Measurements from ENCODE around the gene DYNC2I2. TPM values are rescaled to one million over a fixed set of nuclear protein-coding genes. Genes with fewer than 3 reads are reported as not detected.
"Not testable (repeated sequence)": the region's sequence is repeated elsewhere in the genome, so short reads cannot be mapped to it uniquely, and the experiment has no call there.

Gene DYNC2I2
- total RNA-seq, 1 donor from 2014 or later = 56.1 TPM

GRCh38 chr9:128677794-128678193 is 21.1 kb upstream of the DYNC2I2 start:
- TF ChIP-seq, protein P1, sequence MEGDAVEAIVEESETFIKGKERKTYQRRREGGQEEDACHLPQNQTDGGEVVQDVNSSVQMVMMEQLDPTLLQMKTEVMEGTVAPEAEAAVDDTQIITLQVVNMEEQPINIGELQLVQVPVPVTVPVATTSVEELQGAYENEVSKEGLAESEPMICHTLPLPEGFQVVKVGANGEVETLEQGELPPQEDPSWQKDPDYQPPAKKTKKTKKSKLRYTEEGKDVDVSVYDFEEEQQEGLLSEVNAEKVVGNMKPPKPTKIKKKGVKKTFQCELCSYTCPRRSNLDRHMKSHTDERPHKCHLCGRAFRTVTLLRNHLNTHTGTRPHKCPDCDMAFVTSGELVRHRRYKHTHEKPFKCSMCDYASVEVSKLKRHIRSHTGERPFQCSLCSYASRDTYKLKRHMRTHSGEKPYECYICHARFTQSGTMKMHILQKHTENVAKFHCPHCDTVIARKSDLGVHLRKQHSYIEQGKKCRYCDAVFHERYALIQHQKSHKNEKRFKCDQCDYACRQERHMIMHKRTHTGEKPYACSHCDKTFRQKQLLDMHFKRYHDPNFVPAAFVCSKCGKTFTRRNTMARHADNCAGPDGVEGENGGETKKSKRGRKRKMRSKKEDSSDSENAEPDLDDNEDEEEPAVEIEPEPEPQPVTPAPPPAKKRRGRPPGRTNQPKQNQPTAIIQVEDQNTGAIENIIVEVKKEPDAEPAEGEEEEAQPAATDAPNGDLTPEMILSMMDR (IDR thresholded peaks at IDR 0.05; ENCODE audit: insufficient read depth, low read length, poor library complexity, severe bottlenecking) = no peak
- no peaks in the 10 kb centered on the region for H3K27me3 ChIP-seq (ENCODE audit: control insufficient read depth, insufficient read depth, low read length)
- no peak for DNase-seq (ENCODE audit: low read depth)
- H3K4me3 ChIP-seq (ENCODE audit: low read depth, low read length) = no peak overlapping the region
- H3K36me3 ChIP-seq (ENCODE audit: control insufficient read depth, insufficient read depth, low read length) = no peaks in the 10 kb centered on the region

DNA sequence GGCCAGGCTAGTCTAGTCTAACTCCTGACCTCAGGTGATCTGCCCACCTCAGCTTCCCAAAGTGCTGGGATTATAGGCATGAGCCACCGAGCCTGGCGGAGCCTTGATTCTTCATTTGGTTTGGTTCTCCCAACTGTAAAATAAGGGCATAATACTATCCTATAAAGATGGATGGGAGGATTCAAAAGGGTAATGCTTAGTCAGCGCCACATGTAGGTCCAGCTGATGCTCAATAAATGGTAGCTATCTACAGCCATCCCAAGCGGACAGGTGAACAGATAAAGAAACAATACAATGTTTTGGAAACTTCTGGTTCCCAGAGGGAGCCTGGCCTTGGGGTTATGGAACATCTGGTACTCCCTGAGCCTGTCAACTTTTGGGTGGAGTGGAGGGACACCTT is 18.7 kb upstream of the DYNC2I2 start:
- H3K27me3 ChIP-seq (ENCODE audit: control insufficient read depth, insufficient read depth, low read length) = no peaks in the 10 kb centered on the region
- TF ChIP-seq, protein P1 (IDR thresholded peaks at IDR 0.05; ENCODE audit: insufficient read depth, low read length, poor library complexity, severe bottlenecking) = no peak
- DNase-seq (ENCODE audit: low read depth) = no peak

DNA sequence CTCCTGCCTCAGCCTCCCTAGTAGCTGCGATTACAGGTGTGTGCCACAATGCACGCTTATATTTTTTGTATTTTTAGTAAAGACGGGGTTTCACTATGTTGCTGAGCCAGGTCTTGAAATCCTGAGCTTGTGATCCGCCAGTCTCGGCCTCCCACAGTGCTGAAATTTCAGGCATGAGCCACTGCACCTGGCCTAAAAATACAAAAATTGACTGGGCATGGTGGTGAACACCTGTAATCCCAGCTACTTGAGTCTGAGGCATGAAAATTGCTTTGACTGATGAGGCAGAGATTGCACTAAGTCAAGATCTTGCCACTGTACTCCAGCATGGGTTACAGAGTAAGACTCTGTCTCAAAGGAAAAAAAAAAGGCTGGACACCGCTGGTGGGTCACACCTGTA is 13.1 kb upstream of the DYNC2I2 start:
- TF ChIP-seq, protein P1 (IDR thresholded peaks at IDR 0.05; ENCODE audit: insufficient read depth, low read length, poor library complexity, severe bottlenecking) = no peak
- no peak for DNase-seq (ENCODE audit: low read depth)
- H3K36me3 ChIP-seq (ENCODE audit: control insufficient read depth, insufficient read depth, low read length) = no peaks in the 10 kb centered on the region
- H3K4me3 ChIP-seq (ENCODE audit: low read depth, low read length) = no peak overlapping the region
- H3K27me3 ChIP-seq (ENCODE audit: control insufficient read depth, insufficient read depth, low read length) = no peaks in the 10 kb centered on the region

More for the DNA sequence above, 18.7 kb upstream of the DYNC2I2 start:
- H3K4me3 ChIP-seq (ENCODE audit: low read depth, low read length) = no peak overlapping the region
- no peaks in the 10 kb centered on the region for H3K36me3 ChIP-seq (ENCODE audit: control insufficient read depth, insufficient read depth, low read length)

DNA sequence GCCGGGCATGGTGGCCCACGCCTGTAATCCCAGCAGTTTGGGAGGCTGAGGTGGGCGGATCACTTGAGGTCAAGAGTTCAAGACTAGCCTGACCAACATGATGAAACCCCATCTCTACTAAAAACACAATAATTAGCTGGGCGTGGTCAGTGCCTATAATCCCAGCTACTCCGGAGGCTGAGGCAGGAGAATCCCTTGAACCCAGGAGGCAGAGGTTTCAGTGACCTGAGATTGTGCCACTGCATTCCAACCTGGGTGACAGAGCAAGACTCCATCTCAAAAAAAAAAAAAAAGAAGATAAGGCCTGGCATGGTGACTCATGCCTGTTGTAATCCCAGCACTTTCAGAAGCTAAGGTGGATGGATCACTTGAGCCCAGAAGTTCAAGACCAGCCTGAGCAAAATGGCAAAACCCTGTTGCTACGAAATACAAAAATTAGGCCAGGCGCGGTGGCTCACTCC is 9.9 kb upstream of the DYNC2I2 start:
- not testable (repeated sequence) for H3K27me3 ChIP-seq (ENCODE audit: control insufficient read depth, insufficient read depth, low read length); H3K4me3 ChIP-seq (ENCODE audit: low read depth, low read length); DNase-seq (ENCODE audit: low read depth); H3K36me3 ChIP-seq (ENCODE audit: control insufficient read depth, insufficient read depth, low read length)

GRCh38 chr9:128657796-128658195 is 1.1 kb upstream of the DYNC2I2 start:
- H3K4me3 ChIP-seq (ENCODE audit: low read depth, low read length) = no peak overlapping the region
- TF ChIP-seq, protein P1 (IDR thresholded peaks at IDR 0.05; ENCODE audit: insufficient read depth, low read length, poor library complexity, severe bottlenecking) = no peak
- no peak for DNase-seq (ENCODE audit: low read depth)
- no peaks in the 10 kb centered on the region for H3K27me3 ChIP-seq (ENCODE audit: control insufficient read depth, insufficient read depth, low read length)
- H3K36me3 ChIP-seq (ENCODE audit: control insufficient read depth, insufficient read depth, low read length) = no peaks in the 10 kb centered on the region

DNA sequence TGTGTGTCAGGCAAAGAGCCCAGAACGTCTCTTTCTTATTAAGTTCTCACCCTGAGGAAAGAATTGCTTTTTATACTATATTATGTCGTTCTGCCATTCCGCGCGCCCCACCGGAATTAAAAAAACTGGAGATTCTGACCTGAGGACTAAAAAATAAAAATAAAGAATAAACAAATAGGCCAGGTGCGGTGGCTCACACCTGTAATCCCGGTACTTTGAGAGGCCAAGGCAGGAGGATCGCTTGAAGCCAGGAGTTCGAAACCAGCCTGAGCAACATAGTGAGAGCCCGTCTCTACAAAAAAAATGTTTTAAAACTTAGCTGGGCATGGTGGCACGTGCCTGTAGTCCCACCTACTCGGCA is 677 bp upstream of the DYNC2I2 start:
- no peak overlapping the region for H3K4me3 ChIP-seq (ENCODE audit: low read depth, low read length)
- no peaks in the 10 kb centered on the region for H3K27me3 ChIP-seq (ENCODE audit: control insufficient read depth, insufficient read depth, low read length)
- no peak for DNase-seq (ENCODE audit: low read depth)
- no peaks in the 10 kb centered on the region for H3K36me3 ChIP-seq (ENCODE audit: control insufficient read depth, insufficient read depth, low read length)
- TF ChIP-seq, protein P1 (IDR thresholded peaks at IDR 0.05; ENCODE audit: insufficient read depth, low read length, poor library complexity, severe bottlenecking) = no peak

Measured in kidney epithelial cell (primary cell).